Adrenal gland (tissue), 12 donors: ENCODE data around the gene PI4KB. TPM values are rescaled to one million over a fixed set of nuclear protein-coding genes. Genes with fewer than 3 reads are reported as not detected.

Source experiments
- DNase-seq, 7 donors: peaks; one replicate each; pipeline ENCODE4 v3.0.0-alpha.2; 2019 to 2020
- H3K27ac ChIP-seq, 5 donors: fragments of 200-600 bp; sonication (generic) in 4 of 5; 1 replicate in 3 of 5; 2 replicates in 2 of 5; pipeline versions ENCODE4 v1.5.1 to v1.8.0; 2016 to 2020; ENCODE audit warnings: mild to moderate bottlenecking in 1 of 5
- H3K27me3 ChIP-seq: fragments of 200-600 bp; 2 replicates; pipeline ENCODE4 v1.8.0; 2021
- H3K36me3 ChIP-seq, 2 donors: fragments of 200-600 bp; replicated peaks in 1 of 2; 1 replicate in 1 of 2; 2 replicates in 1 of 2; pipeline versions ENCODE4 v1.5.1 to v1.8.0; 2018 to 2022
- H3K4me1 ChIP-seq, 2 donors: fragments of 200-600 bp; replicated peaks in 1 of 2; 1 replicate in 1 of 2; 2 replicates in 1 of 2; pipeline versions ENCODE4 v1.5.1 to v1.8.0; 2018 to 2021
- H3K4me3 ChIP-seq, 4 donors: fragments of 200-600 bp; sonication (generic) in 3 of 4; one replicate each; pipeline ENCODE4 v1.5.1; 2016 to 2018
- H3K9me3 ChIP-seq, 3 donors: fragments of 200-600 bp; sonication (generic) in 1 of 3; replicated peaks in 1 of 3; 1 replicate in 2 of 3; 2 replicates in 1 of 3; pipeline versions ENCODE4 v1.5.1 to v1.8.0; 2016 to 2021
- CTCF ChIP-seq, 6 experiments: fragments of 450-650 bp in 4 of 6; fragments of 200-600 bp in 2 of 6; sonication (generic) in 1 of 6; IDR thresholded peaks; 1 replicate in 5 of 6; 2 replicates in 1 of 6; pipeline versions ENCODE4 v1.5.1 to v1.8.0; 2016 to 2021; ENCODE audit warnings: antibody characterized with exemption in 6 of 6, mild to moderate bottlenecking in 2 of 6, moderate library complexity in 1 of 6
- POLR2A ChIP-seq, 2 donors: fragments of 450-650 bp; IDR thresholded peaks; one replicate each; pipeline ENCODE4 v1.6.1; 2017; ENCODE audit warnings: antibody characterized with exemption in 2 of 2, mild to moderate bottlenecking in 2 of 2, moderate library complexity in 1 of 2
- WGBS, 4 donors: extraction: QIAGEN DNeasy Blood & Tissue Kit in 2 of 4; methylation state at CpG; one replicate each; pipeline versions ENCODE4 v1.1.5 to v1.1.7; 2013 to 2017; 5-methylcytosine and 5-hydroxymethylcytosine counted together
- intact Hi-C, 2 donors: fragments of 100-400 bp; cut with DNase I; formaldehyde crosslinking; loops; one replicate each; pipeline versions ENCODE4 v1.14.1 to v1.15.0; 2022 to 2023
- polyA plus RNA-seq, 3 donors: library from polyadenylated mRNA; stranded (reverse); fragments of 200-250 nt in 2 of 3; fragments of 350-450 nt in 1 of 3; fragmentation: Illumina TruSeq in 1 of 3; extraction: RNeasy Lipid Tissue Mini Kit (QIAGEN cat#74804) in 1 of 3; gene quantifications; one replicate each; pipeline ENCODE4 v1.2.3, GENCODE V29; 2013 to 2014
- total RNA-seq, 9 donors: library from RNA; depleted of rRNA in 4 of 9; stranded (reverse); fragments of >200 nt in 4 of 9; fragments of 120-200 nt in 1 of 9; fragmentation: NEBNext Ultra II Directional in 1 of 9; extraction: Animal tissue kit (Norgen Biotek cat#: 25700) in 1 of 9; gene quantifications; one replicate each; pipeline versions ENCODE4 v1.1.0 to v1.2.4, GENCODE V29; 2013 to 2023
- donor health status: healthy with polysubstance abuse.
- donor health status: Bipolar disorder and iron deficiency.
- donor health status: DM: yes; HTN: yes; CAD: no.
- donor health status: DM: no; HTN: no; CAD: no.
- donor health status: DM: no; HTN: no; CAD: no.
- donor health status: DM: yes; HTN: yes; CAD: no.

The PI4KB gene
- total and polyA plus RNA-seq, 12 donors = 30.8 to 83.5 (median 63.2) TPM

- Histone ChIP-seq H3K9me3 (no peaks in the 10 kb centered on the region), H3K4me1 (peaks cover 39 to 61% of the 10 kb centered on the region in 2 donors), H3K27me3 (no peaks in the 10 kb centered on the region), H3K36me3 (peaks cover 0 to 48% of the 10 kb centered on the region in 2 donors), H3K27ac (peak overlapping the region; percentile 2 to 93 (median 73)), H3K4me3 (no peak overlapping the region)
- intact Hi-C loops = no loop called here
- TF ChIP-seq POLR2A (IDR thresholded peaks at IDR 0.05) (no peak), CTCF (IDR thresholded peaks at IDR 0.05) (no peak)
- 27 to 35% (median 33%) methylated on average over 1 to 2 of the region's 2 CpGs for WGBS, 4 donors
- DNase-seq = peak in 4 of 7 donors; percentile 50 to 65 (median 58)
These were observed 13.7 kb downstream of the PI4KB start for GRCh38 chr1:151313501-151313900.

GRCh38 chr1:151312826-151313225 lies 14.4 kb downstream of the PI4KB start:
- Histone ChIP-seq H3K27me3 (no peaks in the 10 kb centered on the region), H3K9me3 (no peaks in the 10 kb centered on the region), H3K36me3 (peaks cover 0 to 49% of the 10 kb centered on the region in 2 donors), H3K4me3 (no peak overlapping the region), H3K27ac (peak overlapping the region; percentile 2 to 94 (median 90)), H3K4me1 (peaks cover 39 to 61% of the 10 kb centered on the region in 2 donors)
- DNase-seq = no peak
- TF ChIP-seq POLR2A (IDR thresholded peaks at IDR 0.05) (no peak), CTCF (IDR thresholded peaks at IDR 0.05) (no peak)
- intact Hi-C loops = no loop called here
- 82 to 87% (median 85%) methylated on average over 8 of the region's 8 CpGs for WGBS, 4 donors

GRCh38 chr1:151312411-151312810 lies 14.8 kb downstream of the PI4KB start:
- intact Hi-C loops = no loop called here
- no peak overlapping the region for H3K4me3 ChIP-seq
- peaks cover 39 to 61% of the 10 kb centered on the region in 2 donors for H3K4me1 ChIP-seq
- WGBS, 4 donors = 80 to 86% (median 84%) methylated on average over 4 of the region's 4 CpGs
- TF ChIP-seq POLR2A (IDR thresholded peaks at IDR 0.05) (no peak), CTCF (IDR thresholded peaks at IDR 0.05) (no peak)
- peaks cover 0 to 49% of the 10 kb centered on the region in 2 donors for H3K36me3 ChIP-seq
- peak overlapping the region; percentile 75 to 94 (median 90) for H3K27ac ChIP-seq
- DNase-seq = no peak
- no peaks in the 10 kb centered on the region for H3K27me3 ChIP-seq
- no peaks in the 10 kb centered on the region for H3K9me3 ChIP-seq

GRCh38 chr1:151311589-151312331 lies 15.5 kb downstream of the PI4KB start:
- peak overlapping the region; percentile 75 to 94 (median 90) for H3K27ac ChIP-seq
- no peaks in the 10 kb centered on the region for H3K9me3 ChIP-seq
- 31 to 36% (median 33%) methylated on average over 5 to 7 of the region's 7 CpGs for WGBS, 4 donors
- H3K4me3 ChIP-seq = no peak overlapping the region
- H3K4me1 ChIP-seq = peaks cover 39 to 61% of the 10 kb centered on the region in 2 donors
- TF ChIP-seq CTCF (IDR thresholded peaks at IDR 0.05) (peak in 1 of 6 experiments; percentile 28), POLR2A (IDR thresholded peaks at IDR 0.05) (peak; percentile 13 to 68)
- DNase-seq = peak; percentile 92 to 99 (median 98)
- H3K36me3 ChIP-seq = peaks cover 0 to 49% of the 10 kb centered on the region in 2 donors
- no peaks in the 10 kb centered on the region for H3K27me3 ChIP-seq
- intact Hi-C loops = no loop called here
